GM21526 (cell line): ENCODE measurements around the gene LMTK2.

Source experiments
- ATAC-seq: cut with Tn5 transposase; IDR thresholded peaks from one replicate; pipeline ENCODE4 v1.9.1; 2021; ENCODE audit warnings: moderate library complexity; ENCODE audit not compliant: unreplicated experiment, low FRiP score

LMTK2 gene

GRCh38 chr7:98231493-98232262, 125.0 kb downstream of the LMTK2 start:
- no peak for ATAC-seq

GRCh38 chr7:98232263-98232585, 125.6 kb downstream of the LMTK2 start:
- no peak for ATAC-seq

- no peak for ATAC-seq
These were observed 126.1 kb downstream of the LMTK2 start for GRCh38 chr7:98232799-98233198.

GRCh38 chr7:98233219-98234070, 126.8 kb downstream of the LMTK2 start:
- ATAC-seq: no peak

- no peak for ATAC-seq
These were observed 127.9 kb downstream of the LMTK2 start for GRCh38 chr7:98234429-98235147.

GRCh38 chr7:98235901-98236300, 129.2 kb downstream of the LMTK2 start:
- ATAC-seq: no peak

GRCh38 chr7:98236355-98237185, 129.9 kb downstream of the LMTK2 start:
- ATAC-seq: no peak

GRCh38 chr7:98238076-98238475, 131.4 kb downstream of the LMTK2 start:
- no peak for ATAC-seq

- ATAC-seq: no peak
These were observed 132.3 kb downstream of the LMTK2 start for GRCh38 chr7:98238976-98239375.

- no peak for ATAC-seq
These were observed 134.5 kb downstream of the LMTK2 start for GRCh38 chr7:98240961-98241673.

GRCh38 chr7:98241674-98242241, 135.1 kb downstream of the LMTK2 start:
- no peak for ATAC-seq

- ATAC-seq: no peak
These were observed 135.7 kb downstream of the LMTK2 start for GRCh38 chr7:98242342-98242741.

- no peak for ATAC-seq
These were observed 136.3 kb downstream of the LMTK2 start for GRCh38 chr7:98242934-98243333.

GRCh38 chr7:98244871-98245270, 138.2 kb downstream of the LMTK2 start:
- no peak for ATAC-seq

GRCh38 chr7:98248156-98248555, 141.5 kb downstream of the LMTK2 start:
- ATAC-seq: no peak

GRCh38 chr7:98249106-98249505, 142.4 kb downstream of the LMTK2 start:
- ATAC-seq: no peak

GRCh38 chr7:98250789-98251188, 144.1 kb downstream of the LMTK2 start:
- ATAC-seq: no peak

- ATAC-seq: peak; percentile 39
These were observed 144.6 kb downstream of the LMTK2 start for GRCh38 chr7:98251231-98251600.

- ATAC-seq: peak; percentile 95
These were observed 145.2 kb downstream of the LMTK2 start, which contains the start of gene TECPR1 for GRCh38 chr7:98251601-98252424. TSS of gene TECPR1 (minus strand) at chr7:98252232. CDS start at chr7:98246146, 6,086 bp downstream.
